Kidney capillary endothelial cell (primary cell): ENCODE measurements around the gene ANKRD11.
"Not testable (repeated sequence)": the region's sequence is repeated elsewhere in the genome, so short reads cannot be mapped to it uniquely, and the experiment has no call there.

ENCODE experiments used
- DNase-seq: peaks from one replicate; pipeline ENCODE4 v3.0.0-alpha.2; 2018; ENCODE audit warnings: low spot score

The ANKRD11 gene

GRCh38 chr16:89402962-89403361 lies 87.4 kb downstream of the ANKRD11 start:
- no peak for DNase-seq

GRCh38 chr16:89401641-89402445 lies 88.5 kb downstream of the ANKRD11 start:
- DNase-seq, result no peak

- no peak for DNase-seq
Observed at GRCh38 chr16:89401205-89401604, 89.2 kb downstream of the ANKRD11 start.

- DNase-seq, result no peak
Observed at GRCh38 chr16:89400740-89401139, 89.6 kb downstream of the ANKRD11 start.

GRCh38 chr16:89398924-89399323 lies 91.4 kb downstream of the ANKRD11 start:
- no peak for DNase-seq

- DNase-seq, result no peak
Observed at GRCh38 chr16:89397331-89397861, 93.0 kb downstream of the ANKRD11 start.

GRCh38 chr16:89396156-89396555 lies 94.2 kb downstream of the ANKRD11 start:
- DNase-seq, result no peak

GRCh38 chr16:89395150-89396142 lies 94.9 kb downstream of the ANKRD11 start:
- DNase-seq, result peak; percentile 63

- DNase-seq, result no peak
Observed at GRCh38 chr16:89393738-89394406, 96.5 kb downstream of the ANKRD11 start.

GRCh38 chr16:89392881-89393737 lies 97.3 kb downstream of the ANKRD11 start:
- no peak for DNase-seq

GRCh38 chr16:89390224-89390583 lies 100.2 kb downstream of the ANKRD11 start:
- DNase-seq, result not testable (repeated sequence)

- not testable (repeated sequence) for DNase-seq
Observed at GRCh38 chr16:89389504-89390223, 100.7 kb downstream of the ANKRD11 start.

GRCh38 chr16:89388536-89388935 lies 101.8 kb downstream of the ANKRD11 start:
- DNase-seq, result no peak

GRCh38 chr16:89386306-89387185 lies 103.8 kb downstream of the ANKRD11 start:
- DNase-seq, result no peak

- no peak for DNase-seq
Observed at GRCh38 chr16:89385712-89386111, 104.6 kb downstream of the ANKRD11 start.

GRCh38 chr16:89384282-89384681 lies 106.1 kb downstream of the ANKRD11 start:
- DNase-seq, result no peak

- DNase-seq, result no peak
Observed at GRCh38 chr16:89383095-89384003, 107.0 kb downstream of the ANKRD11 start.

- not testable (repeated sequence) for DNase-seq
Observed at GRCh38 chr16:89382555-89382954, 107.8 kb downstream of the ANKRD11 start.
